T-helper 2 cell treated with Interferon-gamma antibody and Interleukin-4, amounts not matched to agents 5 μg/mL and 100 μg/mL, for 36 hours (primary cell): ENCODE results near the gene WASF2.
"Not testable (repeated sequence)": the region's sequence is repeated elsewhere in the genome, so short reads cannot be mapped to it uniquely, and the experiment has no call there.

ENCODE experiments used
- DNase-seq: peaks from one replicate; pipeline ENCODE4 v3.0.0; 2021; ENCODE audit warnings: low spot score
- H3K27ac Mint-ChIP-seq: one replicate; pipeline ENCODE4 v1.8.0; 2021; ENCODE audit warnings: mild to moderate bottlenecking, mixed read lengths
- H3K27me3 Mint-ChIP-seq: one replicate; pipeline ENCODE4 v1.8.0; 2021; ENCODE audit warnings: low read depth, mixed read lengths
- H3K36me3 Mint-ChIP-seq: one replicate; pipeline ENCODE4 v1.8.0; 2021; ENCODE audit warnings: low read depth, mixed read lengths
- H3K4me1 Mint-ChIP-seq: one replicate; pipeline ENCODE4 v1.8.0; 2021; ENCODE audit warnings: low read depth, mixed read lengths
- H3K4me3 Mint-ChIP-seq: one replicate; pipeline ENCODE4 v1.8.0; 2022; ENCODE audit warnings: mild to moderate bottlenecking, moderate library complexity, mixed read lengths
- H3K9me3 Mint-ChIP-seq: one replicate; pipeline ENCODE4 v1.8.0; 2021; ENCODE audit warnings: mixed read lengths

Gene WASF2

DNA sequence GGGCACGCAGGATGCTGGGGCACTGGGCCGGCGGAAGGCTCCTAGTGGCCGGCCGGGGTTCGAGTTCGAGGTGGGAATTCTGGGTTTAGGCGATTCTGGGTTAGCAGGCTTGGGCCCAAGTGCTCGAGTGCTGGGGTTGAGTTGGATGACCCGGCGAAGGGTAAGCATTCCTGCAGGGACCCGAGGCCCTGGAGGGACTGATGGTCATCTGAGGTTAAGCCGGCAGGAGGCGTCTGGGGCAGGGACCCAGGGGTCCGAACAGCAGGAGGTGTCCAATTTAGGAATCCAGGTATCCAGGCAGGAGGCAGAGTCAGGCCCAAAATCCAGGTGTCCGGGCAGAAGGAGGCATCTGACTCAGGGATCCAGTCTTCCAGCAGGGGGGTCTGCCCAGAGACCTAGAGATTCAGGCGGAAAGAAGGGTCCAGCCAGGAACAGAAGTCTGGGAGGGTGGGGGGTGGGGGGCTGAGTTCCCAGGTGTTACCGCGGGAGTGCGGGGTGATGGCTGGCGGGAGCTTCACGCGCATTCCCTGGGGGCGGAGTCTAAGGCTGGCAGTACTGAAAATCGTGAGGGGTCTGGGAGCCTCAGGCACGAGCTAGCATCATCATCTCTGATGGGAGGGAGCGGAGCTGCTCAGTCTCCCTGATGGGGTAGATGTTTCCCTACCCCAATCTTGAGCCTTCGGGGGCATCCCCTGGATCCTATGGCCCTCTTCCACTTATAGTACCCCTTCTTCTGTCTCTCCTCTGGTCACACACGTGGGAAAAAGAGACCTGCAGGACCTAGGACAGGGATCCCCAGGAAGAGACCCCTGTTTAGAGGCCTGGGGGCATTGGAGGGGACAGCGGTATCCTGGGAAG, 97.0 kb downstream of the WASF2 start:
- H3K9me3 Mint-ChIP-seq, result no peaks in the 10 kb centered on the region
- peak overlapping the region; percentile 79 for H3K4me3 Mint-ChIP-seq
- no peaks in the 10 kb centered on the region for H3K36me3 Mint-ChIP-seq
- DNase-seq, result no peak
- H3K27ac Mint-ChIP-seq, result peak overlapping the region; percentile 49
- peaks cover 4% of the 10 kb centered on the region for H3K27me3 Mint-ChIP-seq
- peaks cover 15% of the 10 kb centered on the region for H3K4me1 Mint-ChIP-seq

DNA sequence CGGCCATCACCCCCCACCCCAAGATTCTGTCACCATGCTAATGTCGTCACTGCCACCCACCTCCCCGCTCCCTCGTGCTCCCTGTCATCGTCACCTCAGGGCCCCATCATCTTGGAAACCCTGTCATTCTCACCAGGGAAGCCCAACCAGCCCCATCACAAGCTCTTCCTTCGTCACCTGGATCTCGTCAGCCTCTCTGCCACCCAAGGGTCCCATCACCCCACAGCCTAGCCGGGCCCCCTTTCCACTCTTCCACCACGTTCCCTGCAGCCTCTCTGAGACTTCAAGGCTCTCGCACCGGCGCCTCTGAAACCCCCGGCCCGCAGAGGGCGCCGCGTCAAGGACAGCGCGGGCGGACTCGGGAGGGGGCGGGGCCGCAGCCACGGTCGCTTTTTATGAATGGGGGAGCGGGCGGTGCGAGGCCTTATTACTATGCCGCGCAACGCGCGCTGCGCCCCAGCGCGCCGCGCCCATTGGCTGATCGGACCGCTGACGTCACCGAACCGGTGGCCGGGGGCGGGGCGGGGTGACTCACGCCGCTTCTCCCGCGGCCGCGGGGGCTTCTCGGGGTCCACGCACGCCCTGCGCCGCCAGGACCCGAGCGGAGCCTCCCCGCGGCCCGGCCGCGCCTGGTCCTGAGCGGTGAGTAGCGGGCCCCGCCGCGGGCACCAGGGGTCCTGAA, 97.7 kb downstream of the WASF2 start, which contains the start of gene GPR3:
GPR3 (plus strand) TSS at position 527 of the 682 bp plus-strand sequence. CDS start 1,177 bp downstream, outside the sequence.
- H3K4me1 Mint-ChIP-seq, result peaks cover 15% of the 10 kb centered on the region
- no peaks in the 10 kb centered on the region for H3K36me3 Mint-ChIP-seq
- H3K9me3 Mint-ChIP-seq, result no peaks in the 10 kb centered on the region
- peak within 1 kb of the TSS; percentile 80 for H3K27ac Mint-ChIP-seq
- peaks cover 4% of the 10 kb centered on the region for H3K27me3 Mint-ChIP-seq
- peak within 1 kb of the TSS; percentile 79 for H3K4me3 Mint-ChIP-seq
- DNase-seq, result peak; percentile 93

DNA sequence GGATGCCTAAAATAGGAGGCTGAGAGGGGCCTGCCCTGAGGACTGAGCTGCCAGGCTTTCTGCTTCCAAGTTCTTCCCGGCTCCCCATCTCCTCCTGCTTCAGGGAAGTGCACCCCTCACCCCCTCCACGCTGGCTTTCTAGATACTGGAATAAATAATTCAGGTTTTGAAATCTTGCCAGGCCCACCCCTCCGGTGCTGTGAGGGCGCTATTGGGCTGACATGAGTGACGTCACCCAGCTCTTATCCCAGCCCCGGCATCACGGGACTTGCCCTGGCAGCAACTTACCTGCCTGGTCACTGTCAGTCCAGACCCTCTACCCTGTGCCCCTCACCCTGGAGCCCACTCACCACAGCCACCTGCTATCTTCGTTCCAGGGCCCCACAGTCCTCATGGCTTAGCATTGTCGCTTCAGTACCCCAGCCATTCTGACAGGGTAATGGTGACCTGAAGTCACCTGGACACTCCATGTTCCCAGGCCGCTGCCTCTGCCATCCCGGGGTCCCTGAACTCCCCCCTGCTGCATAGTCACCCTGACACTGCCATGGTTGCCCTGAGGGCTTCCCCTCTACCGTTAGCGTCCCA, 98.4 kb downstream of the WASF2 start:
- H3K4me3 Mint-ChIP-seq, result peak overlapping the region; percentile 78
- peak overlapping the region; percentile 80 for H3K27ac Mint-ChIP-seq
- H3K36me3 Mint-ChIP-seq, result no peaks in the 10 kb centered on the region
- no peaks in the 10 kb centered on the region for H3K9me3 Mint-ChIP-seq
- H3K4me1 Mint-ChIP-seq, result peaks cover 15% of the 10 kb centered on the region
- no peak for DNase-seq
- peaks cover 7% of the 10 kb centered on the region for H3K27me3 Mint-ChIP-seq

DNA sequence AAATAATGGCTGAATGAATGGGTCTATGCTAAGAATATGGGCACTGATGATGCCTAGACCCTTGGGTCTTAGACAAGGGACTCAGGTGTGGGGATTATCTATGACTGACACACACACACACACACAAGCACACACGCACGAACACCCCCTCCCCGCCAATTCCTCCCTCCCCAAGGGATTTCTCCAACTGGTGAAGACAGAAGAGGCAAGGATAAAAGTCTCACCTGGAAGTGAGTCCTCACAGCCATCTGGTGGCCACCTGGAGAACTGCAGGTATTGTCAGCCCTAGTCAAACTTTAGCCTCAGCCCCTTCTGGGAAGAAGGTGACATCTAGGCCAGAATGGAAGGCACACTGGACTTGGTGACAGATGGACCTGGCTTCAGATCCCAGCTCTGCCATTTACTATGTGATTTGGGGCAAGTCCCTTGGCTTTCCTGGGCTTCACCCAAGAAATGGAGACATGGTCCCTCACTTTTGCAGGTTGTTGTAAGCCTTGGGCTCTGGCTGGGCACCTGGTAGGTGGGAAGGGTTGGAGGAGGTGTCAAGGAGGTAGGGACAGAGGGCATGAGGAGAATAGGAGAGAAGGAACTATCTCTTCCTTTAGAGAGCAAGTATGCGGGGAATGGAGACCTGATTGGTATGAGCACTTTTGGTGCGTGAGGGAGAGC, 101.5 kb downstream of the WASF2 start:
- peak; percentile 54 for DNase-seq
- H3K27ac Mint-ChIP-seq, result no peak overlapping the region
- peaks cover 11% of the 10 kb centered on the region for H3K27me3 Mint-ChIP-seq
- no peaks in the 10 kb centered on the region for H3K36me3 Mint-ChIP-seq
- no peaks in the 10 kb centered on the region for H3K9me3 Mint-ChIP-seq
- H3K4me1 Mint-ChIP-seq, result peaks cover 13% of the 10 kb centered on the region
- no peak overlapping the region for H3K4me3 Mint-ChIP-seq

DNA sequence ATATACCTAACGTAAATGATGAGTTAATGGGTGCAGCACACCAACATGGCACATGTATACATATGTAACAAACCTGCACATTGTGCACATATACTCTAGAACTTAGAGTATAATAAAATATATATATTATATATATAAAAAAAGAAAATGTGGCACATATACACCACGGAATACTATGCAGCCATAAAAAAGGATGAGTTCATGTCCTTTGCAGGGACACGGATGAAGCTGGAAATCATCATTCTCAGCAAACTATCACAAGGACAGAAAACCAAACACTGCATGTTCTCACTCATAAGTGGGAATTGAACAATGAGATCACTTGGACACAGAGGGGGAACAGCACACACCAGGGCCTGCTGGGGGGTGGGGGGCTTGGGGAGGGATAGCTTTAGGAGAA, 105.2 kb downstream of the WASF2 start:
- H3K36me3 Mint-ChIP-seq, H3K4me1 Mint-ChIP-seq, DNase-seq, H3K27ac Mint-ChIP-seq, H3K9me3 Mint-ChIP-seq, H3K4me3 Mint-ChIP-seq: not testable (repeated sequence)
- H3K27me3 Mint-ChIP-seq, result peaks cover 17% of the 10 kb centered on the region

DNA sequence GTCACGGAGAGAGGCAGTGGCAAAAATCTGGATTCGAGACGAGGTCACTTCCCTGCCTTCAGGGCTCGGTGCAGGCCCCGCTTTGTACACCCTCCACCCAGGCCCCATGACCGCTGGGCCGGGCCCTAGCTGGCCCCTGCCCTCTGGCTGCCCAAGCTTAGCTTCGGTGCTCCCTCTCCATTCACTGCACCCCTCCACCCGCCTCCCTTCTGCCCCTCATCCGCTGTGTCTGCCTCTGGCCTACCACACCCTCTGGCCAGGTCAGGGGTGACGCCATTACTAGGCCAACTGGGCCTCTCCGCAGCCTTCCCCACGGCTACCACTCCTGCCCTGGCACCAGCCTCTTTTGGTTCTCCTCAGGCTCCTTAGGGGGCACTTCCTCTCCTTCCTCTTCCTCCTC, 106.3 kb downstream of the WASF2 start:
- H3K9me3 Mint-ChIP-seq, result no peaks in the 10 kb centered on the region
- H3K36me3 Mint-ChIP-seq, result no peaks in the 10 kb centered on the region
- H3K27me3 Mint-ChIP-seq, result peaks cover 17% of the 10 kb centered on the region
- no peak overlapping the region for H3K4me3 Mint-ChIP-seq
- no peak for DNase-seq
- no peak overlapping the region for H3K27ac Mint-ChIP-seq
- H3K4me1 Mint-ChIP-seq, result no peaks in the 10 kb centered on the region

GRCh38 chr1:27383039-27383605, 106.8 kb downstream of the WASF2 start, which contains the start of gene CD164L2:
TSS of gene CD164L2 (minus strand) at chr1:27383333. CDS start at chr1:27383239, 94 bp downstream.
- Mint-ChIP-seq H3K4me1 (no peaks in the 10 kb centered on the region), H3K27ac (no peak within 1 kb of the TSS), H3K27me3 (peaks cover 14% of the 10 kb centered on the region), H3K4me3 (no peak within 1 kb of the TSS), H3K36me3 (no peaks in the 10 kb centered on the region), H3K9me3 (no peaks in the 10 kb centered on the region)
- DNase-seq, result no peak

DNA sequence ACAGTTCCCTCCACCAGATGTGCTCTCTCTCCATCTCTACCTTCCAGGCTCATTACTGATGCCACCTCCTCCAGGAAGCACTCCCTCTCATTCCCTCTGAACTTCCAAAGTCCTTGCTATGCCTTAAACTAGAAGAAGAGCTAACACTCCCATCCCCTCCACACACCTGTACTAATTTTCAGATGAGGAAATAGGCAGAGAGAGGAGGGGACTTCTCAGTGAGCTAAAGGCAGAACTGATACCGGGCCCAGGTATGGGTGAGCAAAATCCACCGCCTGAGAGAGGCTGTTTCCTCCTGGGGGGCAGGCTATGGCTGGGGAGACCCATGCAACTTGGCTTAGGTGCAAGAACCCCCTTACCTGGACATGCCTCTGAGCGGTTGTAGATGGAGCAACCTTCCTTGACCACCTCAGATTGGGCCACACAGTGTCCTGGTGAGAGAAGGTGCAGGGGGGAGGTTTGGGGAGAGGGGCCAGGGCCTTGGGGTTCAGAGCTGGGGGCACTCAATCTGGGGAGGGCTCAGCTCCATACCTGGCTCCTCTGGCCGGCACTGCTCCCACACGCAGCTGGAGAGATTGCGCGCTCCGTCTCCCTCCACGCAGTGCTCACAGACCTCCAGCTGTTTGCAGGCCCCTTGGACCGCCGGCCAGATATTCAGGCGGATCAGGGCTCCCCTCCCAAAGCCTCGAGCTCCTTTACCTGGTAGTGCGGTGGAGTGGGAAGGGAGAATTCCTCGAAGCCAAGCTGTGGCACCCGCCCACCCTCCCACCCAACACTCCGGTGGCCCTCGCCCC, 107.8 kb downstream of the WASF2 start:
- H3K9me3 Mint-ChIP-seq, result no peaks in the 10 kb centered on the region
- no peak for DNase-seq
- H3K27ac Mint-ChIP-seq, result no peak overlapping the region
- peaks cover 14% of the 10 kb centered on the region for H3K27me3 Mint-ChIP-seq
- H3K4me1 Mint-ChIP-seq, result no peaks in the 10 kb centered on the region
- H3K4me3 Mint-ChIP-seq, result no peak overlapping the region
- H3K36me3 Mint-ChIP-seq, result no peaks in the 10 kb centered on the region

DNA sequence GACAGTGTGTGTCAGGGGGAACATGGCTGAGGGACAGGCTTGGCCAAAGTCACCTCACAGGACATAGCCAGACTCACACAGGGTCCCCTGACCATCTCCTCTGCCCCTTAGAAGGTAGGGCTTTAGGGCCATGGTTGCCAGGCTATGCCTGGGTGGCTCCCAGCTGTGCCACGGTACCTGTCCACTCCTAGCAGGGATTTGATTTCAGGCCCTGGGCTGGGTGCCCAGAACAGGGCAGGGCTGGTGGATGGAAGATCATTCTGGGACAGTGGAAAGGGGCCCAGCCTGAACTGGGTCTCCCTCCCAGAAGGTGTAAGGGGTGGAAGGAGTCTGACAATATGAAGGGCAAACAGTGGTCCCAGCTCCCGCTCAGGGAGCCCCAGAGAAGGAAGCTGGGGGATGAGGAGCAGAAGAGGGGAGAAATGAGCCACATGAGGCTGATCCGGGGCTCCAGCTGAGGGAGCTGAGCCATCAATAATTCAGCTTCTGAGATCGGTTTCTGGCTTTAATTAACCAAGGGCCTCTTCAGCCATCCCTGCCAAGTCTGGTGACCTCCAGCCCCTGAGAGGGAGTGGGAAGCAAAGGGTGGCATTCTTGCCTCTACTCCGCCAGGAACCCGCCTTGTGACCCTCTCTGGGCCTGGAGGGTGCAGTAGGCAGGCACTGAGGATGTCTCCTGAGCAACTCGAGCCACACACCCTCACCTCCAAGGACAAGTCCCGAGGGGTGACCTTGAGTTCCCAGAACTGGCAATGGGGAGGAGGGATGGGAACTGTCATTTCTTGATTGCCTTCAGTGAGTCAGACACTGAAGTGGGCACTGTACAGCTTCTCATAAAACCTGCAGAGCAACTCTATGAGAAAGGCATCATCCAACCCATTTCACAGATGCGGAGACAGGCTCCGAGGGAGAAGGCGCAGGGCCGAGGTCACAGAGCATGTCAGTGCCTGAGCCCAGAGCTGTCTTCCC, 108.9 kb downstream of the WASF2 start:
- Mint-ChIP-seq H3K9me3 (no peaks in the 10 kb centered on the region), H3K4me1 (no peaks in the 10 kb centered on the region), H3K4me3 (no peak overlapping the region), H3K27ac (no peak overlapping the region), H3K36me3 (no peaks in the 10 kb centered on the region), H3K27me3 (peaks cover 9% of the 10 kb centered on the region)
- DNase-seq, result no peak

DNA sequence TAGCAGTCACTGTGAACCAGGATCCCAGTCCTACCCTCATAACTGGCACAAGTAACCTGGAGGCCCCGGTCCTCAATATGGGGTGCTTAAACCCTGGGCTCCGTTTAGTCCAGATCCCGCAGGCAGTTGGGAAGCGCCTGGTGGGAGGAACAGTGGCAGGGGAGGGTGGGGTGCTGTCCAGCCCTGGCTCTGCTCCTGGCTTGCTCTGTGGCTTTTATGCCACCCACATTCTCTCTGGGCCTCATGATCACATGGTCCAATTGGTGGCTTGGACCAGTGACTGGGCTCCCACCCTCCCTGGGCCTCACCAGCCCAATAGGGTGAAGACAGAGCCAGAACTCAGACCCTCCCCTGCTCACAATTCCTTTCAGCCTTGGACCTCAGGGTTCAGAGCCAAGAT, 109.7 kb downstream of the WASF2 start:
- Mint-ChIP-seq H3K27me3 (peaks cover 8% of the 10 kb centered on the region), H3K36me3 (no peaks in the 10 kb centered on the region), H3K4me3 (no peak overlapping the region), H3K27ac (no peak overlapping the region), H3K9me3 (no peaks in the 10 kb centered on the region), H3K4me1 (no peaks in the 10 kb centered on the region)
- no peak for DNase-seq

GRCh38 chr1:27379564-27380122, 110.3 kb downstream of the WASF2 start:
- no peak overlapping the region for H3K4me3 Mint-ChIP-seq
- no peaks in the 10 kb centered on the region for H3K36me3 Mint-ChIP-seq
- H3K27ac Mint-ChIP-seq, result no peak overlapping the region
- no peaks in the 10 kb centered on the region for H3K4me1 Mint-ChIP-seq
- H3K9me3 Mint-ChIP-seq, result no peaks in the 10 kb centered on the region
- peaks cover 8% of the 10 kb centered on the region for H3K27me3 Mint-ChIP-seq
- no peak for DNase-seq
